GM23338 (cell line): ENCODE data around the gene TTC27. TPM values are rescaled to one million over a fixed set of nuclear protein-coding genes. Genes with fewer than 3 reads are reported as not detected.

Experiments
- ATAC-seq: fragments of 200-7000 bp; cut with Tn5 transposase; 3 replicates; pipeline ENCODE4 v1.9.1; 2020
- DNase-seq: peaks from one replicate; pipeline ENCODE4 v3.0.0-alpha.2; 2015; ENCODE audit warnings: low spot score
- H2AFZ ChIP-seq: fragments of 200-600 bp; sonication (generic); 2 replicates; pipeline ENCODE4 v1.8.0; 2016; ENCODE audit warnings: antibody characterized with exemption, mild to moderate bottlenecking, moderate library complexity
- H3F3A ChIP-seq: fragments of 200-600 bp; sonication (generic); replicated peaks from 2 replicates; pipeline ENCODE4 v1.8.0; 2017; ENCODE audit warnings: antibody characterized with exemption, mixed run types, low read depth
- H3K27ac ChIP-seq: fragments of 200-600 bp; sonication (generic); 2 replicates; pipeline ENCODE4 v1.6.1; 2016; ENCODE audit warnings: low read depth
- H3K27me3 ChIP-seq: fragments of 200-600 bp; sonication (generic); 2 replicates; pipeline ENCODE4 v1.8.0; 2016; ENCODE audit warnings: mild to moderate bottlenecking, mixed run types, moderate library complexity; ENCODE audit not compliant: insufficient read depth
- H3K36me3 ChIP-seq: fragments of 200-600 bp; sonication (generic); 2 replicates; pipeline ENCODE4 v1.8.0; 2016; ENCODE audit warnings: mild to moderate bottlenecking; ENCODE audit not compliant: insufficient read depth
- H3K4me1 ChIP-seq: fragments of 200-600 bp; sonication (generic); 2 replicates; pipeline ENCODE4 v1.8.0; 2016; ENCODE audit warnings: mild to moderate bottlenecking, moderate library complexity; ENCODE audit not compliant: insufficient read depth
- H3K4me2 ChIP-seq: fragments of 200-600 bp; sonication (generic); 2 replicates; pipeline ENCODE4 v1.7.1; 2017; ENCODE audit warnings: mixed run types
- H3K4me3 ChIP-seq: fragments of 200-600 bp; sonication (generic); 2 replicates; pipeline ENCODE4 v1.6.1; 2016; ENCODE audit warnings: mixed run types
- H3K79me2 ChIP-seq: fragments of 200-600 bp; sonication (generic); replicated peaks from 2 replicates; pipeline ENCODE4 v1.8.0; 2017; ENCODE audit warnings: mild to moderate bottlenecking; ENCODE audit not compliant: insufficient read depth
- H3K9me2 ChIP-seq: fragments of 200-600 bp; sonication (generic); 2 replicates; pipeline ENCODE4 v1.8.0; 2017; ENCODE audit not compliant: insufficient read depth
- H4K20me1 ChIP-seq: fragments of 200-600 bp; sonication (generic); replicated peaks from 2 replicates; pipeline ENCODE4 v1.8.0; 2017; ENCODE audit warnings: mild to moderate bottlenecking; ENCODE audit not compliant: insufficient read depth
- H3K27ac Mint-ChIP-seq: 2 replicates; pipeline ENCODE4 v1.8.0; 2020; ENCODE audit warnings: inconsistent platforms, mild to moderate bottlenecking, moderate library complexity, mixed read lengths
- H3K27me3 Mint-ChIP-seq: 3 replicates; pipeline ENCODE4 v1.8.0; 2022; ENCODE audit warnings: low read depth, mild to moderate bottlenecking, moderate library complexity, mixed read lengths, inconsistent platforms; ENCODE audit not compliant: insufficient read depth, poor library complexity
- H3K36me3 Mint-ChIP-seq: 3 replicates; pipeline ENCODE4 v1.8.0; 2021; ENCODE audit warnings: low read depth, mild to moderate bottlenecking, inconsistent platforms, moderate library complexity, mixed read lengths
- H3K4me1 Mint-ChIP-seq: 3 replicates; pipeline ENCODE4 v1.8.0; 2020; ENCODE audit warnings: mild to moderate bottlenecking, inconsistent platforms, mixed read lengths
- H3K4me3 Mint-ChIP-seq: 3 replicates; pipeline ENCODE4 v1.8.0; 2021; ENCODE audit warnings: moderate library complexity, mild to moderate bottlenecking, inconsistent platforms, mixed read lengths
- H3K9me3 Mint-ChIP-seq: 3 replicates; pipeline ENCODE4 v1.8.0; 2020; ENCODE audit warnings: moderate library complexity, mild to moderate bottlenecking, inconsistent platforms, mixed read lengths
- ETS1 ChIP-seq: IDR thresholded peaks from 2 replicates; pipeline ENCODE4 v1.6.1; 2016; ENCODE audit warnings: antibody characterized with exemption
- EZH2 ChIP-seq: fragments of 200-600 bp; sonication (generic); IDR thresholded peaks from one replicate; pipeline ENCODE4 v1.8.0; 2017; ENCODE audit warnings: antibody characterized with exemption, mild to moderate bottlenecking, low read depth; ENCODE audit not compliant: unreplicated experiment
- EZH2phosphoT487 ChIP-seq: fragments of 200-600 bp; sonication (generic); IDR thresholded peaks from one replicate; pipeline ENCODE4 v1.8.1; 2018; ENCODE audit warnings: antibody characterized with exemption; ENCODE audit not compliant: unreplicated experiment
- NANOG ChIP-seq: IDR thresholded peaks from 2 replicates; pipeline ENCODE4 v1.6.1; 2016; ENCODE audit warnings: antibody characterized with exemption, borderline replicate concordance
- REST ChIP-seq: IDR thresholded peaks from one replicate; pipeline ENCODE4 v1.6.1; 2018; ENCODE audit warnings: antibody characterized with exemption; ENCODE audit not compliant: unreplicated experiment
- STAT1 ChIP-seq: IDR thresholded peaks from one replicate; pipeline ENCODE4 v1.6.1; 2016; ENCODE audit warnings: antibody characterized with exemption; ENCODE audit not compliant: unreplicated experiment
- ZNF114 ChIP-seq: fragments of 250-450 bp; sonication (Bioruptor Pico); IDR thresholded peaks from 2 replicates; pipeline ENCODE4 v1.5.0; 2020; ENCODE audit warnings: mild to moderate bottlenecking, moderate library complexity
- ZNF331 ChIP-seq: fragments of 250-450 bp; sonication (Bioruptor Pico); IDR thresholded peaks from 2 replicates; pipeline ENCODE4 v1.5.0; 2020; ENCODE audit warnings: low read depth, mild to moderate bottlenecking, moderate library complexity
- ZNF462 ChIP-seq: fragments of 250-450 bp; sonication (Bioruptor Pico); IDR thresholded peaks from 2 replicates; pipeline ENCODE4 v1.5.0; 2020; ENCODE audit warnings: mild to moderate bottlenecking, moderate library complexity
- polyA plus RNA-seq: library from polyadenylated mRNA; unstranded; fragments of >200 nt; fragmentation: Nextera tagmentation; extraction: Ambion mirVana; gene quantifications from 2 replicates; pipeline ENCODE4 v1.2.1, GENCODE V29; 2016
- total RNA-seq: library from RNA; depleted of rRNA; stranded (reverse); fragments of >200 nt; shearing (Covaris generic); gene quantifications from 2 replicates; pipeline ENCODE4 v1.2.3, GENCODE V29; 2014

Gene TTC27
- total and polyA plus RNA-seq, 2 experiments from 2014 or later = 11.8 to 41.3 TPM

GRCh38 chr2:32671885-32672533, 44.2 kb downstream of the TTC27 start:
- Mint-ChIP-seq H3K9me3 (no peaks in the 10 kb centered on the region), H3K27ac (no peak overlapping the region), H3K27me3 (peaks cover 2% of the 10 kb centered on the region), H3K36me3 (peaks cover 12% of the 10 kb centered on the region; the same call in 2 of the 3 replicates), H3K4me1 (no peaks in the 10 kb centered on the region), H3K4me3 (no peak overlapping the region)
- no peaks in the 10 kb centered on the region for H3K9me2 ChIP-seq
- H3K27ac ChIP-seq = no peak overlapping the region
- no peak overlapping the region for H3K4me3 ChIP-seq
- no peaks in the 10 kb centered on the region; the same call in 1 of the 2 replicates for H4K20me1 ChIP-seq
- no peaks in the 10 kb centered on the region for H3K27me3 ChIP-seq
- no peak overlapping the region for H2AFZ ChIP-seq
- DNase-seq (no peak), ATAC-seq (no peak)
- no peaks in the 10 kb centered on the region for H3K4me1 ChIP-seq
- H3K79me2 ChIP-seq = no peaks in the 10 kb centered on the region
- H3K4me2 ChIP-seq = no peak overlapping the region
- TF ChIP-seq EZH2 (no peak), NANOG (no peak), REST (no peak), ETS1 (no peak), EZH2phosphoT487 (no peak), ZNF331 (no peak), ZNF462 (CRISPR knock-in tag) (no peak), STAT1 (no peak), ZNF114 (CRISPR knock-in tag) (no peak)
- no peaks in the 10 kb centered on the region; the same call in 1 of the 2 replicates for H3K36me3 ChIP-seq
- no peaks in the 10 kb centered on the region for H3F3A ChIP-seq
